DMS 273 (cell line): ENCODE measurements around the gene SLC17A7.

Source experiments
- DNase-seq: peaks from one replicate; lab custom pipeline; 2025; ENCODE audit not compliant: unreplicated experiment; lab: John Stamatoyannopoulos, UW

Gene SLC17A7

GRCh38 chr19:49428547-49429451 is 12.5 kb downstream of the SLC17A7 start:
- DNase-seq: no peak

DNA sequence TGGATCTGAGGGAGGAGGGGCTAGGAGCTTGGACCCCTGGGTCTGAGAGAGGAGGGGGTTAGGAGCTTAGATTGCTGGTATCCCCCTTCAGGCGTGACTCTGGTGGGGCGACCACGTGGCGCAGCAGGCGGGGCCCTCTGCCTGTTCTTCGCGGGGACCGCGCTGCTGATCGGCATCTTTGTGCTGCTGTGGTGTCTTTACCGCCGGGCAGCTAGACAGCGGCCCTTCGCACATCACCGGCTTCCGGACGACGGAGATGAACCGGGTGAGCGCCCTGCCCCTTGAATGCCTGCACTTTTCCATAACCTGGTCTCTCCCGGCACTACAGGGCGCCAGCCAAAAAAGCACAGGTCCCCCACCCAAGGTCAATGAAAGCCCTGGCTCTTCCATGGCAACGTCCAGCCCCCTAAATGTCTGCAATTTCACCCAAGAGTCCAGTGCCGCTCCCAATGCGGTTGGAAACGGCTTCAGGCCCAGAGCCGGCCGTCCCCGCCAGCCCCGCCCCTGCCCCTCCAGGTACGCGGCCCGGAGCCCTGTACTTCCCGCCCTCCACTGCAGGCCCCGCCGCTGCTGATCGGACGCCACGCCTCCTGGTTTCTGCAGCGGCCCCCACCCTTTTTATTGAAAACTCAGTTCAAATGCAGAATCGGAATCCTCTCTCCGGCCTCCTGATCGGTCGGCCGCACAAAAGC is 13.3 kb downstream of the SLC17A7 start:
- peak; percentile 63 for DNase-seq

GRCh38 chr19:49427339-49427738 is 14.0 kb downstream of the SLC17A7 start:
- DNase-seq: no peak

GRCh38 chr19:49425922-49426592 is 15.3 kb downstream of the SLC17A7 start:
- peak; percentile 67 for DNase-seq

DNA sequence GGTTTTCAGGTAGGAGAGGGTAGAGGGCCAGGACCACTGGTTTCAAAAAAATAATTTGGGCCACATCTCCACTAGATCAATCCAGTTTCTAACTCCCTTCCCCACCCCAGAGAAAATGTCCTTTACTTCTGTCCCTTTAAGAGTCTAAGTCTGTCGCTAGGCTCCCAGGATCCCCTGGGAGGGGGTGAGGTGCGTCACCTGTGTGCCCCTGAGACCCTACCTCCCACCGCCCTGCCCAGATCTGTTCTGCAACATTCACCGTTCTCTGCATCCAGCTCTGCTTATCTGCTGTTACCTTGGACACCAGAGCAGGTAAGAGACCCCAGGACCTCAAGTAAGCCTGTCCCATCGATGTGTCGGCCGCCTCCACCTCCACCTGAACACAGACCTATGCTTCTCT is 16.1 kb downstream of the SLC17A7 start, which contains the start of gene GFY:
TSS of gene GFY (plus strand) at position 211 of the 400 bp plus-strand sequence. CDS start 1,043 bp downstream, outside the sequence.
- no peak for DNase-seq

DNA sequence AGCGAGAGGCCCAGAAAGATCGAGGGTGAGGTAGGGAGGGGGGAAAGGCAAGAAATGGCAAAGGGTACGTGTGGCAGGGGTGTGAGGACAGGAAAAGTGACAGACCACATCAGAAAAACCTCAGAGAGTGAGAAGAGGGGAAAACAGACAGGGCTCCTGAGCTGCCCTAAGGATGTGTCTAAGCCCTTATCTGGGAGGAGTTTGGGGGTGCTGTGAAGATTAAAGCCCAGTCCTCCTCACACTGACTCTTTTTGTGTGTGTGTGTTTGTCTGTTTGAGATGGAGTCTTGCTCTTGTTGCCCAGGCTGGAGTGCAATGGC is 17.4 kb downstream of the SLC17A7 start:
- no peak for DNase-seq

- no peak for DNase-seq
Measured at GRCh38 chr19:49423071-49423984, 18.0 kb downstream of the SLC17A7 start, which contains the start of gene PTH2. TSS of gene PTH2 (minus strand) at chr19:49423441. CDS start at chr19:49423339, 102 bp downstream.

- DNase-seq: peak; percentile 69
Measured at GRCh38 chr19:49422407-49423070, 18.8 kb downstream of the SLC17A7 start.

- DNase-seq: no peak
Measured at GRCh38 chr19:49421878-49422202, 19.5 kb downstream of the SLC17A7 start.

DNA sequence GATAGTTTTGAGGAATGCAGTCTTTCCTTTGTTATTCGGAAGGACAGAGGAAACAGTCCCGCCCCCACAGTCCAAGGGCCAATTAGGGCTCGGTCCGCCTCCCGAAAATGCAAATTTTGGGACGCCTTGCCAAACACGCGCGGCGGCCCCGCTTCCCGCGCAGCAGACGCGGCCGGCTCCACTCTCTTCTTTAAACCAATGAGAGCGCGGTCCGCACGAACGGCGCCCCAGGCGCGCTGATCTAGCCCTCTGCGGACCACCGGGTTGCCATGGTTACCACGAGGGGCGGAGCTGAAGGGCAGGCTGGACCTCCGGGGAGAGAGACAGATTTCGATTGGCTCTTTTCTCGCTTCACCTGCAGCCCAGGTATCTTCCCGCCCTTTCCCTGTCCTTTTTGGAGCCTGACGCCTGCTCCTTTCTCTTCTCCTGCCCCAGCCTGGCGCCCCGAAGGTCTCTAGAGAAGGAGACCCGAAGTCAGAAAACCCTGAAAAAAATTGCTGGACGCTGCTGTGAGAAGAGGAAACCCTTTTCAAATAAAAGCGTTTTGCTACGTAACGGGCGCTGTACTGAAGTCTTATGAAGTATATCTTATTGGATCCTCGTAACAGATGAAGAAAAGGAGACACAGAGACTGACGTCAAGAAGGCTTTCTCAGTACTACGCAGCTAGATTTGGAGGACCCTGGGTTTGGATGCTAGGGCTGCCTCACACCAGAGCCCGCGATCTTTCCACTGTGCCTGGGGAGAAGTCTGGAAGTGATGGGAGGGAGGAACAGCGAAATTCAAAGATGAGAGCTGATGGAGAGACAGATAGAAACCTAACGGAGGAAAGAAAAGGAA is 20.1 kb downstream of the SLC17A7 start:
- DNase-seq: peak; percentile 94

GRCh38 chr19:49420227-49420626 is 21.1 kb downstream of the SLC17A7 start:
- DNase-seq: no peak

- DNase-seq: no peak
Measured at GRCh38 chr19:49419173-49419572, 22.2 kb downstream of the SLC17A7 start.

GRCh38 chr19:49418511-49418910 is 22.8 kb downstream of the SLC17A7 start:
- peak; percentile 30 for DNase-seq

- no peak for DNase-seq
Measured at GRCh38 chr19:49417088-49417487, 24.2 kb downstream of the SLC17A7 start.

GRCh38 chr19:49415810-49416200 is 25.5 kb downstream of the SLC17A7 start:
- no peak for DNase-seq

DNA sequence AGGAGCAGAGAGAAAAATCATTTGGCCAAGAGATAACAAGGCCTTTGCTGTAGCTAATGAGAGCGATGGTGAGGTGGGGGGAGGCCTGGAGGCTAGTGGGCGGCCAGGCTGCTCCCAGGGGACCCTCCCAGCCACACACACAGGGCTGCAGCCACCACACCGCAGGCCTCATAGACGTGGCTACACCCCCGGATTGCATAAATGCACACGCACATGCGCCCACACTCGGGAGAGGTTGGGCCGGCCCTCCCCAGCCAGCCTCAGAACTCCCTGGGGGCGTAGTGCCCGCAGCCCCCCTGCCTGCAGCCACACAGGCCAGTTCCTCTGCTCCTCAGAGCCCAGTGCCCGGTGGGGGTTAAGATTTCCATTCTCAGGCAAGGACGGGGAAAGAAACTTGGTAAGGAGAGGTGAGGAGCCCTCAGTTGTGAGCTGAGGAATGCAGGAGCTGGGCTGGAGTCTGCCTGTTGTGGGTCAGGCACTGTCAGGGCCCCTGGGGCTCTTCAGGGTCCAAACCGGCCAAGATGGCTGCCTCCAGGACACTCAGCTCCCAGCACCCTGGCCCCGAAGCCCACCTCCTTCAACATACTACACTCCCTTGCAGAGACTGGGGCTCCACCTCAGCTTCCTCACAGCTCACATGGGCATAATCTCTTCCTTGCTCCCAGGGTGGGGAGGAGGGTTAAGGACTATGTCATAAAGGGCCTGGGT is 26.1 kb downstream of the SLC17A7 start:
- no peak for DNase-seq

DNA sequence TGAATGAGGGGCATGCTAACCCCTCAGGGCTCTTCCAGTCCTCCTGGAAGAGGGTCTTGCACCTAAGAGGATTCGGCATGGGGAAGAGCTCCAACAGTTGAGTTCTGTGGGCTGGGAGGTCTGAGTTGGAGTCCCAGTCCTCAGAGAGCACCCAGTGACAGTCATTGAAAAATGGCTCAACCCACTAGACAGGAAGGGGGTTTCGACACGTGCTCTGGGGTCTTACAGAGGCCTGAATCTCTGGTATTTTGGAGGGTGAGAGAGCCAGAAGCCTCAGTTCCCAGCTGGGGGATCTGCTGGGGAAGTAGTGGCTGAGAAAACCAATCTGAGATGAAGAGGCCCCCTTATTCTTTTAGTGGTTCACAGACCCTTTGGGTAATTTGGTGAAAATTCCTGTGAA is 27.1 kb downstream of the SLC17A7 start:
- no peak for DNase-seq

GRCh38 chr19:49413348-49413747 is 28.0 kb downstream of the SLC17A7 start:
- DNase-seq: no peak
